ENCODE measurements around the gene ZNF106. TPM values are rescaled to one million over a fixed set of nuclear protein-coding genes. Genes with fewer than 3 reads are reported as not detected.

The ZNF106 gene
- total RNA-seq, 1 experiment from 2014 or later: 21.8 TPM

- no peaks in the 10 kb centered on the region for H3K36me3 ChIP-seq (replicated peaks; ENCODE audit: control insufficient read depth, insufficient read depth, low read length)
- no peak overlapping the region for H3K4me3 ChIP-seq (ENCODE audit: insufficient read depth, low read depth, low read length)
- DNase-seq: no peak
- peaks cover 67% of the 10 kb centered on the region; the same call in 1 of the 2 replicates for H3K27me3 ChIP-seq (ENCODE audit: control insufficient read depth, insufficient read depth, low read length)
These were observed 112.9 kb downstream of the ZNF106 start for GRCh38 chr15:42378011-42378410.

DNA sequence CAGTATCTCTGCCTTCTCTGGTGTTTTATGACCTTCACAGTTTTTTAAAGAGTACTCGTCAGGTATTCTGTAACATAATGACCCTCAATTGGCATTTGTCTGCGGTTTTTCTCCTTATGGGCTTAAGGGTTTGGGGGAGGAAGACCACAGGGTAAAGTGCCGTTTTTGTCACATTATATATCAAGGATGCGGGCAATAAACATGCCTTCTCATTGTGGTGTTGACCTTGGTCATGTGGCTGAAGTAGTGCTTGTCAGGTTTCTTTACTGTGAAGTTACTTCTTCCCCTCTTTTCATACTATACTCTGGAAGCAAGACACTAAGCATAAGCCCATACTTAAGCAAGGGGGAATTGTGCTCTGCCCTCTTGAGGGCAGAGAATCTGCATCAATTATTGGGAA is 115.0 kb downstream of the ZNF106 start:
- Histone ChIP-seq H3K4me3 (ENCODE audit: insufficient read depth, low read depth, low read length) (no peak overlapping the region), H3K27me3 (ENCODE audit: control insufficient read depth, insufficient read depth, low read length) (peaks cover 60% of the 10 kb centered on the region; the same call in 1 of the 2 replicates), H3K36me3 (replicated peaks; ENCODE audit: control insufficient read depth, insufficient read depth, low read length) (no peaks in the 10 kb centered on the region)
- no peak for DNase-seq

DNA sequence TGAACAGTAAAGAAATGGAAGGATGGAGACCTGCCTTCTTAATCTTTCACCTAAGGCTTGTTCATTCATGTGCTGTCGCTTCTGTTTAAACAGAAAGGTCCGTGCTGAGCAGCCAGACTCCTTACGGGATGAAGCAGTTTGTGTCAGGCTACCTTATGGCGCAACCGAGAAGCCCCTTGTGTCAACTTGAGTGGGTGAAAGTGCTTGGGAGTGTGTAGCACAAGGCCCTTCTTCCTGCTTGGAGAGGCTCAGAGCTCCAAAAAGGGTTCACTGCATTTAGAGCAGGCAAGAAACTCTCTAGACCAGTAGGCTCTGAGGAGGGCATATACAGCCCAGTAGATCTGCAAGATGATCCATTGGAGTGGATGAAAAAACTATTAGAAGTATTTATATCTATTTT is 115.7 kb downstream of the ZNF106 start:
- Histone ChIP-seq H3K36me3 (replicated peaks; ENCODE audit: control insufficient read depth, insufficient read depth, low read length) (no peaks in the 10 kb centered on the region), H3K4me3 (ENCODE audit: insufficient read depth, low read depth, low read length) (no peak overlapping the region), H3K27me3 (ENCODE audit: control insufficient read depth, insufficient read depth, low read length) (peaks cover 57% of the 10 kb centered on the region; the same call in 1 of the 2 replicates)
- DNase-seq: no peak

DNA sequence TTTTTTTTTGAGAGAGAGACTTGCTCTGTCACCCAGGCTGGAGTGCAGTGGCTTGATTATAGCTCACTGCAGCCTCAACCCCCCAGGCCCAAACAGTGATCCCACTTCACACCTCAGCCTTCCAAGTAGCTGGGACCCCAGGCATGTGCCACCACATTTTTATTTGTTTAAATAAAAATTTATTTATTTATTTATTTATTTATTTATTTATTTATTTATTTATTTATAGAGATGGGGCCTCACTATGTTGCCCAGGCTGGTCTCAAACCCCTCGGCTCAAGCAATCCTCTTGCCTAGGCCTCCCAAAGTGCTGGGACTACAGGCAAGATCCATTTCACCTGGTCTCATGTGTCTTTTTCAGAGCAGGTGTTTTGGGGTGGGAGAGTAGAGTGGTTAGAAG is 116.1 kb downstream of the ZNF106 start:
- H3K36me3 ChIP-seq (replicated peaks; ENCODE audit: control insufficient read depth, insufficient read depth, low read length): no peaks in the 10 kb centered on the region
- DNase-seq: no peak
- peaks cover 55% of the 10 kb centered on the region; the same call in 1 of the 2 replicates for H3K27me3 ChIP-seq (ENCODE audit: control insufficient read depth, insufficient read depth, low read length)
- no peak overlapping the region for H3K4me3 ChIP-seq (ENCODE audit: insufficient read depth, low read depth, low read length)

- no peak for DNase-seq
- Histone ChIP-seq H3K27me3 (ENCODE audit: control insufficient read depth, insufficient read depth, low read length) (peaks cover 55% of the 10 kb centered on the region; the same call in 1 of the 2 replicates), H3K4me3 (ENCODE audit: insufficient read depth, low read depth, low read length) (no peak overlapping the region), H3K36me3 (replicated peaks; ENCODE audit: control insufficient read depth, insufficient read depth, low read length) (no peaks in the 10 kb centered on the region)
These were observed 117.0 kb downstream of the ZNF106 start for GRCh38 chr15:42373936-42374335.

DNA sequence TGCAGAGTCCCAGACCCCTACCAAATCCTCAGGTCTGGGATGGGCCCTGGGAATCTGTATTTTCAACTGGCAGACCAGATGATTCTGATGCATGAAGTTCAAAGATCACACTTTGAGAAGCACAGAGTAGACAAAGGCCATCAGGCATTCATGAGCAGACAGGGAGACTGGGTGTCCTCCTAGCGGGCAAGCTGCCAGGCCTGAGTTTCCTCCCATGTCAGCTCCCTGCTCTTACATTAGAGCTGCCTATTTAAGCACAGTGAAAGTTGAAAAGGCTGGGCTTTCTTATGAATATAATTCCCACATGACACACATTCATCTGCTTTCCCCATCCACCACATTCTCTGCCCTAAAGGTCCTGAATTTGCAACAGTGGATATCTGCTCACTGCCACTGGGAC is 117.7 kb downstream of the ZNF106 start:
- no peaks in the 10 kb centered on the region for H3K36me3 ChIP-seq (replicated peaks; ENCODE audit: control insufficient read depth, insufficient read depth, low read length)
- peaks cover 52% of the 10 kb centered on the region; the same call in 1 of the 2 replicates for H3K27me3 ChIP-seq (ENCODE audit: control insufficient read depth, insufficient read depth, low read length)
- no peak for DNase-seq
- H3K4me3 ChIP-seq (ENCODE audit: insufficient read depth, low read depth, low read length): no peak overlapping the region

DNA sequence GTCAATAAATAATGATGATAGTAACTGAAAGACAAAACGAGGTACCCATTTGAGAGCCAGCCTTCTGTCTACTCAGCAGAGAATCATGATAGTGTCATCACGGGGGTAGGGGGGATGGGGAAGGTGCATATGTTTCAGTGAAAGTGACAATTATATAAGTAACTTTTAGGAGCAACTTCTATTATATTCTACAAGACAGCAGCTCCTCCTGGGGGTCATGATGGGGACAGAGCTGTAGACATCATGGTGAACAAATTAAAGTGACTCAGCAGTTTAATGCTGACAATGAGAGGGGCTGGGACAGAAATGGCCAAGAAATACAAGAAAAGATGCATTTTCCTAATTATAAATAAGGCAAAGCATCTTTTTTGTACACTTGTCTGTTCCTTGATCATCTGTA is 119.8 kb downstream of the ZNF106 start:
- DNase-seq: no peak
- Histone ChIP-seq H3K27me3 (ENCODE audit: control insufficient read depth, insufficient read depth, low read length) (peaks cover 50% of the 10 kb centered on the region; the same call in 1 of the 2 replicates), H3K36me3 (replicated peaks; ENCODE audit: control insufficient read depth, insufficient read depth, low read length) (no peaks in the 10 kb centered on the region), H3K4me3 (ENCODE audit: insufficient read depth, low read depth, low read length) (no peak overlapping the region)

GRCh38 chr15:42368096-42368495 is 122.8 kb downstream of the ZNF106 start:
- DNase-seq: no peak
- Histone ChIP-seq H3K27me3 (ENCODE audit: control insufficient read depth, insufficient read depth, low read length) (peaks cover 39% of the 10 kb centered on the region; the same call in 1 of the 2 replicates), H3K4me3 (ENCODE audit: insufficient read depth, low read depth, low read length) (no peak overlapping the region), H3K36me3 (replicated peaks; ENCODE audit: control insufficient read depth, insufficient read depth, low read length) (no peaks in the 10 kb centered on the region)

DNA sequence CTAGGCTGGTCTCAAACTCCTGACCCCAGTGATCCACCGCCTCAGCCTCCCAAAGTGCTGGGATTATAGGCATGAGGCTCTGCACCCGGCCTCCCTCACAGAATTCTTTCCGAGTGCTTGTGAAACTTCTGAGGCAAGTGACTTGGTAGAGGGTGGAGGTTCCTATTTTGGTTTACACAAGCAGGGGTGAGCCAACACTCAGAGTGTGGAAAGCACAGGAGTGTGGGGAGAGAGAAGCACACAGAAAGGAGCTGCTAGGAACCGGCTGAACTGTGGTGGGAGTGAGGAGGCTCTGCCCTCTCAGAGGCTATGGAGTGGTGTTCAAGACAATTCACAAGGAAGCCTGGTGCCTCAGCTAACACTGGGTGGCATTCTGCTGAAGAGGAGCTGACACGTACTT is 123.9 kb downstream of the ZNF106 start:
- H3K27me3 ChIP-seq (ENCODE audit: control insufficient read depth, insufficient read depth, low read length): peaks cover 43% of the 10 kb centered on the region; the same call in 1 of the 2 replicates

GRCh38 chr15:42365921-42366550 is 124.9 kb downstream of the ZNF106 start:
- Histone ChIP-seq H3K4me3 (ENCODE audit: insufficient read depth, low read depth, low read length) (no peak overlapping the region), H3K36me3 (replicated peaks; ENCODE audit: control insufficient read depth, insufficient read depth, low read length) (no peaks in the 10 kb centered on the region), H3K27me3 (ENCODE audit: control insufficient read depth, insufficient read depth, low read length) (peaks cover 45% of the 10 kb centered on the region; the same call in 1 of the 2 replicates)
- DNase-seq: no peak

More for the DNA sequence above, 123.9 kb downstream of the ZNF106 start:
- no peak for DNase-seq
- Histone ChIP-seq H3K4me3 (ENCODE audit: insufficient read depth, low read depth, low read length) (no peak overlapping the region), H3K36me3 (replicated peaks; ENCODE audit: control insufficient read depth, insufficient read depth, low read length) (no peaks in the 10 kb centered on the region)

DNA sequence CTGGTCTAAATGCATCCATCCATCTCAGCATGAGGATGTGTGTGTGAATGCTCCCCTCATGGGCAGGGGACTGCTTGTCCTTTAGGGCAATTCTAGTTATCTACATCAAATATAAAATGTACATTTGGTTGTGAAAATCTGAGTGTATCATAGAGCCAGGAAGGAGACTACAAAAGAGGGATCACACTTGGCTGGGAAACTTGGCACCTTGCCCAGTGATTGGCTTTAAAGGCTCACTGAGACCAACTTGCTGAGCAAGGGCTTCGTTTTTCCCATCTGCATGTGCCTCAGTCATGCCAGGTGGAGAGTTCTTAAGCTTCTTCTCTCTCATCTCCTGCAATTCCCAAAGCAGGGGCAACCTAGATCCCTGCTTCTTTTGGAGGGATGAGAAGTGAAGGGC is 126.4 kb downstream of the ZNF106 start:
- DNase-seq: no peak
- H3K27me3 ChIP-seq (ENCODE audit: control insufficient read depth, insufficient read depth, low read length): peaks cover 42% of the 10 kb centered on the region; the same call in 1 of the 2 replicates
- no peaks in the 10 kb centered on the region for H3K36me3 ChIP-seq (replicated peaks; ENCODE audit: control insufficient read depth, insufficient read depth, low read length)
- H3K4me3 ChIP-seq (ENCODE audit: insufficient read depth, low read depth, low read length): no peak overlapping the region

DNA sequence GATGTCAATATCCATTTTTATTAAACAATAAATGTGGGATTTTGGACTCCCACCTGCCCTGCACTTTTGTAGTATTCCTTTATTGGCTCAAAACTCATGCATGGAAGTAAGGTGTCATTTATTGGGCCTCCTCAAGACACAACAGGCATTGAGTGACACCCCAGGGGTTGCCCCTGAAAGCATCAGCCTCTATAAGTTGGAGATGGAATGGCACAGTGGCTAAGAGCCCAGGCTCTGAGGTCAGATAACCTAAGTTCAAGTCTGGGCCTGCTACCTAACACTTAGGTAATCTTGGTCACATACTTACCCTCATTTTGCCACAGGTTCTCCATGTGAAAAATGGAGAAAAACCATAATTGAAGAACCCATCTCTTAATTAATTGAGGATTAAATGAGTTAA is 127.0 kb downstream of the ZNF106 start:
- DNase-seq: no peak
- Histone ChIP-seq H3K36me3 (replicated peaks; ENCODE audit: control insufficient read depth, insufficient read depth, low read length) (no peaks in the 10 kb centered on the region), H3K4me3 (ENCODE audit: insufficient read depth, low read depth, low read length) (no peak overlapping the region), H3K27me3 (ENCODE audit: control insufficient read depth, insufficient read depth, low read length) (peaks cover 39% of the 10 kb centered on the region; the same call in 1 of the 2 replicates)

- H3K4me3 ChIP-seq (ENCODE audit: insufficient read depth, low read depth, low read length): no peak overlapping the region
- DNase-seq: peak; percentile 59
- H3K27me3 ChIP-seq (ENCODE audit: control insufficient read depth, insufficient read depth, low read length): peaks cover 39% of the 10 kb centered on the region; the same call in 1 of the 2 replicates
- no peaks in the 10 kb centered on the region for H3K36me3 ChIP-seq (replicated peaks; ENCODE audit: control insufficient read depth, insufficient read depth, low read length)
These were observed 127.5 kb downstream of the ZNF106 start for GRCh38 chr15:42363487-42363886.
